LNCaP clone FGC (cell line): Measurements from ENCODE around the gene TRAPPC14.

ENCODE experiments used
- DNase-seq: peaks from one replicate; pipeline ENCODE4 v3.0.0-alpha.2; 2011; ENCODE audit warnings: low read depth
- H3K4me3 ChIP-seq: 2 replicates; pipeline ENCODE4 v1.5.1; 2011; ENCODE audit warnings: mild to moderate bottlenecking, low read depth, low read length, control low read depth
- TF ChIP-seq, protein P1 (sequence below): IDR thresholded peaks from 2 replicates; pipeline ENCODE4 v1.5.1; 2012; ENCODE audit warnings: mild to moderate bottlenecking; ENCODE audit not compliant: control insufficient read depth, insufficient read depth; ENCODE audit errors: extremely low read depth

The TRAPPC14 gene

DNA sequence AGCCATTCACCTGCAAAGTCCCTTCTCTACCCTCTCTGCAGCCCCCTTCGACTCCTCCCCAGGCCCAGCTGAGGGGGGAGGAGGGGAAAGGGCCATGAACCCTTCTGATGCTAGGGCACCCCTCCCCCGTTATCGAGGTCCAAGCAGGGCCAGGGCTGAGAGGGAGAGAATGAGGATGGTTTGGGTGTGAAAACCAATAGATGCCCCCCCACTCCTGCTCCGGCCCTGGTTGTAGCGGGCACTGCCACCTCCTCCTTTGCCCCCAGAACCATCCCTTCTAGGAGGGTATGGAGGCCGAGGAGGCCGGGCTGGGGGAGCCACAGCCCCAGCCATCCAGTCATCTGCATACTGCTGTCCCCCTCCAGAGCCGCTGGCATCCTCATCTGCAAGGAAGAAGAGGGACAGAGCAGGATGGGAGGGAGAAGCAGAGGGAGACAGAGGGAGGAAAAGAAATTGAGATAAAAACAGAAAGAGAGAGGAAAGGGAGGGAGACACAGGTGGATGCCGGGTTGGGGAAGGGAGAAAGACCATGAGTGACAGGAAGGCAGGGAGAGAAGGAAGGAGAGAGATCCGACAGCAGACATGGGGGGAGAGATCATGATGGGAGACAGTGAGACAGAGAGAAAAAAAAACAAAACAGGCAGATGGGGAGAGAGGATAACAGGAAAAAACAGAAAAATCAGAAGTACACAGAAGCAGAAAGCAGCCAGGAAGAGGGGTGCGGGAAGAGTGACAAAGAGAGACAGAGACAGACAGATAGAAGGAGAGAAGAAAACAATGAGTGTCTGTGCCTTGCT, 11.8 kb upstream of the TRAPPC14 start:
- no peak overlapping the region for H3K4me3 ChIP-seq
- DNase-seq: no peak
- TF ChIP-seq, protein P1, sequence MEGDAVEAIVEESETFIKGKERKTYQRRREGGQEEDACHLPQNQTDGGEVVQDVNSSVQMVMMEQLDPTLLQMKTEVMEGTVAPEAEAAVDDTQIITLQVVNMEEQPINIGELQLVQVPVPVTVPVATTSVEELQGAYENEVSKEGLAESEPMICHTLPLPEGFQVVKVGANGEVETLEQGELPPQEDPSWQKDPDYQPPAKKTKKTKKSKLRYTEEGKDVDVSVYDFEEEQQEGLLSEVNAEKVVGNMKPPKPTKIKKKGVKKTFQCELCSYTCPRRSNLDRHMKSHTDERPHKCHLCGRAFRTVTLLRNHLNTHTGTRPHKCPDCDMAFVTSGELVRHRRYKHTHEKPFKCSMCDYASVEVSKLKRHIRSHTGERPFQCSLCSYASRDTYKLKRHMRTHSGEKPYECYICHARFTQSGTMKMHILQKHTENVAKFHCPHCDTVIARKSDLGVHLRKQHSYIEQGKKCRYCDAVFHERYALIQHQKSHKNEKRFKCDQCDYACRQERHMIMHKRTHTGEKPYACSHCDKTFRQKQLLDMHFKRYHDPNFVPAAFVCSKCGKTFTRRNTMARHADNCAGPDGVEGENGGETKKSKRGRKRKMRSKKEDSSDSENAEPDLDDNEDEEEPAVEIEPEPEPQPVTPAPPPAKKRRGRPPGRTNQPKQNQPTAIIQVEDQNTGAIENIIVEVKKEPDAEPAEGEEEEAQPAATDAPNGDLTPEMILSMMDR: no peak

DNA sequence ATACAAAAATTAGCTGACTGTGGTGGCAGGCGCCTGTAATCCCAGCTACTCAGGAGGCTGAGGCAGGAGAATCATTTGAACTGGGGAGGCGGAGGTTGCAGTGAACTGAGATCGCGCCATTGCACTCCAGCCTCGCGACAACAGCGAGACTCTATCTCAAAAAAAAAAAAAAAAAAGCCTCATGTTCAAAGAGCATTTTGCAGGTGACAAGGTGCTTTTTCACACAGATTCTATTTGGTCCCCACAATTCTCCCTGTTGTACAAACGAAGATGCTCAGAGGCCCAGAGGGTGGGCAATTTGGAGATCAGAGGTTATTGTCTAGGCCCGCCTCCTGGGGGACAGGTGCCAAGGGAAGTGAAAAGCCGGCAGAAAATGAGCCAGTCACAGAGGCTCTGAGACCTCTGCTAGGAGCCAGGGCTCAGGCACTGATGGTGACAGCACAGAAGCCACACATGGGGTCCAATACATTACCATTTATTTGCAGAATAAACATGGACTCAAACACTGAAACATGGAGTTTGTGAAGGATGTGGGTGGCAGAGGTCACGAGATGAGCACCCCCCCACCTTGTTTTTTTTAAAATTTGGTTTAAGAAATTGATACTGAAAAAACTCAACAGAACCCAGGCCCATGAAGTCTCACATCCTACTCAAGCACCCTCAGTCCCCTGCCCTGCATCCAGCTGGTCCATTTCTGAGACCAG, 10.8 kb upstream of the TRAPPC14 start:
- DNase-seq: no peak
- no peak overlapping the region for H3K4me3 ChIP-seq
- TF ChIP-seq, protein P1: no peak

DNA sequence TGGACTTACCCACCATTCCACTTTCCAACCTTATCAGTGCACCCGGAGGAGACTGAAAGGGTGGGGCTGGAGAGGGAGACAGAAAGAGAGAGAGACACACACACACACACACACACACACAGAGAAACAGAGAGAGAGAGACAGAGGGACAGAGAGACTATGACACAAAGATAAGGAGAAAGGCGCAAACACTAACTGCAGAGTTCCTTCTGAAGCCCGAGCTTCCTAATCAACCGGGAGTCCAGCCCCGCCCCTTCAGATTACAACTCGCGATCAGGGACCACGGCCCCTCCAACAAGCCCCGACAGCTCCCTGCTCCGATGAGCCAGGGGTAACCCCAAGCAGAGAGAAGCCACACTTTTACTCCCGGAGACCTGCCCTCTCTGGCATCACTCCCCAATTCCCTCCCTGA, 9.4 kb upstream of the TRAPPC14 start:
- no peak for DNase-seq
- TF ChIP-seq, protein P1: no peak
- H3K4me3 ChIP-seq: no peak overlapping the region

DNA sequence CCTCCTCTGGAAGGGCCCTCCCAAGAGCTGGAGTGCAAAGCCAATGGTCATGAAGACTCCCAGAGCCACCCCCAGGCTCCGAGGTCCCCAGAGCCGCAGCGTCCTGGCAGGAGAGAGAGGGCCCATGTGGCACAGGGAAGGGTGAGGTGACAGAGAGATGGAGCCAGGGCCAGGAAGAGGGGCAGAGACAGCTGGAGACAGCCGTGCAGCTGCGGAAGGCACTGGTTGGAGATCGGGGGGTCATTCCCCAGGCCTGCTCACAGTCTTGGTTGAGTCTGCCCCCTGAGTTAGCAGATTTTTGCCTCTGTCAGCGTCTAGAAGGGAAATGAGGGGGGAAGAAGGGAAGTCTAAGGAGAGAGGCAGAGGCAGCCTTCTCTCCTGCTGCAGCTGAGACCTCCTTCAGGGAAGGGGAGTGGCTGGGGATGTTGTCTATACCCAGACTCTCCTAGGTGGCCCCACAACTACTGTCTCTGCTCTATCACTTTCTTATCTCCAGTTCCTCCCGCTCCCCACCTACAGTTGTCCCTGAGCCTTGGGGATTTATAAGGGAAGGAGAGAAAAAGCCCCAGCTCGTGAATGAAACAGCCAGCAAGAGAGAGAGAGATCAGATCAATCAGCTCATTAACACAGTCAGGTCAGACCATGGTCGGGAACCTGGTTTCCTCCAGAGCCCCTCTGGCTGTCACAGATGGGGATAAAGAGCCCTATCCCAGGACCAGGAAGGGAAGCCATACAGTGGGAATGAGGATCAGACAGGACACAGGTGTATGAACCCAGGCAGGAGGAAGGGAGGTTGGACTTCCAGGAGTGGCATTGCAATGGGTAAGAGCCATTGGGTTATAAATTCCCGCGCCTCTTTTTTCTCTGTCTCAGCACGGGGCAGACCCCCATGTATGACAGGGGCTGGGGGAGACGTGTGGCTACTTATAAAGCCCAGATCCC, 8.7 kb upstream of the TRAPPC14 start:
- H3K4me3 ChIP-seq: no peak overlapping the region
- TF ChIP-seq, protein P1: no peak
- DNase-seq: no peak

DNA sequence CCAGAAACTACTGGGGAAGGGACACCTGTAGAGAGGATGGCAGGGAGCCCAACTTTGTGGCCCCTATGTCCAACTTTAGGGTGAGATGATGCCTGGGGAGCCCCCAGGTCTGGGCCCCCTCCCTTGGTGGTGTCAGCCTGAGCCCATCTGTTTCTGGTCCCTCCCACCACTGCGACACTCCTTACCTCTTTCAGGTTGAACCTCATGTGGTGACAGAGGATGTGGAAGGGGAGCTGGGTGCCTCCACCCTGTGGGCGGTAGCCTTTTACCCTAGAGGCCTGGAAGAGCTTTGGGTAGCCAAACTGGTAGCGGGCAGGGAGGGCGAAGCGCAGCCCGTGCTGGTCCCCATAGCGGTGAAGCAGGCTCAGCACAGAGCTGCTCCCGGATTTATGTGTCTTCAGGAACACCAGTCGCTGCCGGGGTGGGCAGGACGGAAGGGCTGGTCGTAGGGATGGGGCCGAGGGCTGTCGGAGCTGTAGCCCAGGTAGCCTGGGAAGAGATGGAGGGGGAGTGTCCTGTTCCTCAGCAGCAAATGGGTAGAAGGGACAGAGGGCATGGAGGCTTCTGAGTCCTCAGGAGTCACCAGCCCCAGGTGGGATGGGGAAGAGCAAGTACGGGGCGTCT, 7.9 kb upstream of the TRAPPC14 start:
- TF ChIP-seq, protein P1: no peak
- no peak overlapping the region for H3K4me3 ChIP-seq
- DNase-seq: no peak

DNA sequence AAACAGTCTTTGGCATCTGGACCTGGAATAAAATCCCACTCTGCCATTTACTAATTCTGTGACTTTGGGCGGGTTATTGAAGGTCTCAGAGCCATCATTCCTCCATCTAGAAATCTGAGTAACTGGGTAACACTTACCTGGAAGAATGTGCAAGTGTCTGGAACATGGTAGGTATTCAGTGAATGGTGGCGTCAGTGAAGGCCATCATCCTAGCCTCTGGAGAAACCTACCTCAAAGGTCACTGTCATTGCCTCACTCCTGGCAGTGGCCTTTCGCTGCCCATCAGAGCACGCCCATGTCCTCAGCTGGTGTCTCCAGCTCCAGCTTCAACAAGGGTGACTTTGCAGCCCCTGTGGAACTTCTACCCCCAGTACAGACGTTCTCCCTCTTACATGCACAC, 5.3 kb upstream of the TRAPPC14 start:
- no peak overlapping the region for H3K4me3 ChIP-seq
- DNase-seq: no peak
- TF ChIP-seq, protein P1: no peak
